KMS-11 (cell line): ENCODE measurements around the gene SPIRE2.

Experiments
- H2AFZ ChIP-seq: fragments of 200-600 bp; sonication (generic); 2 replicates; pipeline ENCODE4 v1.6.1; 2016; ENCODE audit warnings: antibody characterized with exemption, mixed run types, low read depth
- H3K27ac ChIP-seq: fragments of 200-600 bp; sonication (generic); 2 replicates; pipeline ENCODE4 v1.6.1; 2016; ENCODE audit warnings: mild to moderate bottlenecking, mixed run types
- H3K27me3 ChIP-seq: fragments of 200-600 bp; sonication (generic); 2 replicates; pipeline ENCODE4 v1.6.1; 2017; ENCODE audit warnings: mild to moderate bottlenecking, low read depth, mixed run types, moderate library complexity; ENCODE audit not compliant: insufficient read depth
- H3K36me3 ChIP-seq: fragments of 200-600 bp; sonication (generic); 2 replicates; pipeline ENCODE4 v1.6.1; 2017; ENCODE audit warnings: mild to moderate bottlenecking, mixed run types; ENCODE audit not compliant: insufficient read depth
- H3K4me1 ChIP-seq: fragments of 200-600 bp; sonication (generic); 2 replicates; pipeline ENCODE4 v1.6.1; 2016; ENCODE audit warnings: mild to moderate bottlenecking, low read depth, mixed run types; ENCODE audit not compliant: poor library complexity, severe bottlenecking
- H3K4me2 ChIP-seq: fragments of 200-600 bp; sonication (generic); 2 replicates; pipeline ENCODE4 v1.7.0; 2016; ENCODE audit warnings: mild to moderate bottlenecking, mixed run types
- H3K4me3 ChIP-seq: fragments of 200-600 bp; sonication (generic); IDR thresholded peaks from 2 replicates; pipeline ENCODE4 v1.6.1; 2017; ENCODE audit warnings: low read depth, low read length, mixed read lengths; ENCODE audit not compliant: insufficient read depth
- H3K79me2 ChIP-seq: fragments of 200-600 bp; sonication (generic); 2 replicates; pipeline ENCODE4 v1.6.1; 2016; ENCODE audit warnings: low read depth, mixed run types; ENCODE audit not compliant: insufficient read depth
- H3K9ac ChIP-seq: fragments of 200-600 bp; sonication (generic); 2 replicates; pipeline ENCODE4 v1.6.1; 2016; ENCODE audit warnings: mild to moderate bottlenecking, mixed run types
- H4K20me1 ChIP-seq: fragments of 200-600 bp; sonication (generic); 2 replicates; pipeline ENCODE4 v1.6.1; 2016; ENCODE audit warnings: mild to moderate bottlenecking, mixed run types; ENCODE audit not compliant: insufficient read depth
- CTCF ChIP-seq: fragments of 200-600 bp; sonication (generic); conservative IDR thresholded peaks from 2 replicates; pipeline ENCODE4 v1.6.1; 2017; ENCODE audit warnings: low read depth, mild to moderate bottlenecking, antibody characterized with exemption, low read length, moderate library complexity, mixed read lengths

The SPIRE2 gene

GRCh38 chr16:89917773-89918452 is 89.6 kb downstream of the SPIRE2 start:
- H3K4me3 ChIP-seq: no peak overlapping the region
- peak overlapping the region; percentile 59 for H3K9ac ChIP-seq
- H2AFZ ChIP-seq: peak overlapping the region; percentile 76
- H3K27ac ChIP-seq: peak overlapping the region; percentile 72
- H3K4me1 ChIP-seq: peaks cover 56% of the 10 kb centered on the region
- H3K79me2 ChIP-seq: no peaks in the 10 kb centered on the region
- TF ChIP-seq CTCF: no peak
- peak overlapping the region; percentile 100 for H3K4me2 ChIP-seq
- no peaks in the 10 kb centered on the region for H4K20me1 ChIP-seq
- no peaks in the 10 kb centered on the region for H3K36me3 ChIP-seq
- H3K27me3 ChIP-seq: peaks cover 21% of the 10 kb centered on the region

- no peak within 1 kb of the TSS for H3K4me3 ChIP-seq
- peak within 1 kb of the TSS; percentile 76 for H2AFZ ChIP-seq
- H3K9ac ChIP-seq: peak within 1 kb of the TSS; percentile 59
- H3K4me1 ChIP-seq: peaks cover 59% of the 10 kb centered on the region
- H3K79me2 ChIP-seq: no peaks in the 10 kb centered on the region
- H3K36me3 ChIP-seq: no peaks in the 10 kb centered on the region
- no peaks in the 10 kb centered on the region for H4K20me1 ChIP-seq
- peak; percentile 25 for TF ChIP-seq CTCF
- peaks cover 25% of the 10 kb centered on the region for H3K27me3 ChIP-seq
- H3K27ac ChIP-seq: peak within 1 kb of the TSS; percentile 72
- H3K4me2 ChIP-seq: peak within 1 kb of the TSS; percentile 100
Measured at GRCh38 chr16:89918453-89919347, 90.4 kb downstream of the SPIRE2 start, which contains the start of gene MC1R. MC1R (plus strand) TSS chr16:89918862; CDS start chr16:89919259, 397 bp downstream.

- Histone ChIP-seq H3K36me3 (no peaks in the 10 kb centered on the region), H2AFZ (no peak overlapping the region), H3K27ac (no peak overlapping the region), H3K27me3 (peaks cover 34% of the 10 kb centered on the region), H3K4me1 (peaks cover 70% of the 10 kb centered on the region), H3K4me3 (no peak overlapping the region), H4K20me1 (no peaks in the 10 kb centered on the region), H3K79me2 (no peaks in the 10 kb centered on the region), H3K4me2 (no peak overlapping the region), H3K9ac (no peak overlapping the region)
- TF ChIP-seq CTCF: no peak
Measured at GRCh38 chr16:89919535-89920406, 91.5 kb downstream of the SPIRE2 start.

- Histone ChIP-seq H3K36me3 (no peaks in the 10 kb centered on the region), H3K9ac (no peak overlapping the region), H4K20me1 (no peaks in the 10 kb centered on the region), H3K4me3 (no peak overlapping the region), H3K4me1 (peaks cover 79% of the 10 kb centered on the region), H3K4me2 (no peak overlapping the region), H2AFZ (no peak overlapping the region), H3K79me2 (no peaks in the 10 kb centered on the region), H3K27me3 (peaks cover 43% of the 10 kb centered on the region), H3K27ac (no peak overlapping the region)
- TF ChIP-seq CTCF: no peak
Measured at GRCh38 chr16:89920723-89921122, 92.4 kb downstream of the SPIRE2 start.
